Measurements from ENCODE around the gene SPINT2. TPM values are rescaled to one million over a fixed set of nuclear protein-coding genes. Genes with fewer than 3 reads are reported as not detected.
A peak's percentile ranks its signal among the peaks of the same experiment; 100 is the strongest.

The SPINT2 gene
- total and polyA plus RNA-seq, 2 donors (not counting 1 experiment from before 2014, with no cell fraction given), result 50.0 to 70.0 TPM

GRCh38 chr19:38250821-38251563 is 13.4 kb upstream of the SPINT2 start:
- POLR2A ChIA-PET, result no interaction called here

More at GRCh38 chr19:38250821-38251563, 13.4 kb upstream of the SPINT2 start:
- CTCF ChIA-PET, result interaction anchor here (1.4 to 2.8 kb wide), 3 partner anchors 7 to 352 kb away, joined by 3 to 16 read pairs (median 15); partner anchors contain the start of gene SPINT2
- Histone ChIP-seq H3K36me3 (replicated peaks in 1 of 2; ENCODE audit: control extremely low read depth in 1 of 2, control insufficient read depth in 1 of 2, extremely low read depth in 1 of 2, insufficient read depth in 2 of 2, low read length in 1 of 2) (peaks cover 0 to 3% of the 10 kb centered on the region in 2 experiments), H3K4me3 (ENCODE audit: control extremely low read depth in 1 of 5, extremely low read depth in 1 of 5, insufficient read depth in 1 of 5, low read depth in 2 of 5, low read length in 4 of 5) (no peak overlapping the region), H3K9ac (ENCODE audit: low read length) (no peak overlapping the region), H3K79me2 (ENCODE audit: control insufficient read depth, insufficient read depth, low read length) (peaks cover 5% of the 10 kb centered on the region), H2AFZ (ENCODE audit: insufficient read depth, low read depth, low read length, poor library complexity, severe bottlenecking) (peak overlapping the region; percentile 56), H3K4me2 (replicated peaks; ENCODE audit: low read depth, low read length, poor library complexity, severe bottlenecking) (peak overlapping the region; percentile 89), H3K9me3 (ENCODE audit: control extremely low read depth in 1 of 3, control insufficient read depth in 2 of 3, insufficient read depth in 1 of 3, low read length in 2 of 3) (no peaks in the 10 kb centered on the region), H3K4me1 (ENCODE audit: control insufficient read depth in 2 of 2, insufficient read depth in 2 of 2, low read length in 2 of 2) (peaks cover 48 to 51% of the 10 kb centered on the region in 2 donors), H3K27ac (ENCODE audit: low read length in 2 of 2) (no peak overlapping the region), H4K20me1 (ENCODE audit: control insufficient read depth, insufficient read depth, low read length, poor library complexity, severe bottlenecking) (no peaks in the 10 kb centered on the region), H3K27me3 (replicated peaks in 1 of 4; ENCODE audit: control extremely low read depth in 1 of 4, control insufficient read depth in 3 of 4, insufficient read depth in 4 of 4, low read length in 3 of 4) (no peaks in the 10 kb centered on the region)
- H3K9me3 Mint-ChIP-seq (ENCODE audit: insufficient read depth), result no peaks in the 10 kb centered on the region
- peaks cover 53% of the 10 kb centered on the region for H3K4me1 Mint-ChIP-seq
- TF ChIP-seq CTCF (IDR thresholded peaks at IDR 0.05), result no peak
- TF ChIP-seq EZH2 (IDR thresholded peaks at IDR 0.05; ENCODE audit: borderline replicate concordance, insufficient read depth, low read depth, low read length, poor library complexity, severe bottlenecking), result no peak
- H3K27ac Mint-ChIP-seq, result peak overlapping the region; percentile 91
- no peaks in the 10 kb centered on the region for H3K27me3 Mint-ChIP-seq
- H3K4me3 Mint-ChIP-seq, result peak overlapping the region; percentile 69
- WGBS (ENCODE audit: insufficient coverage), result 90% methylated on average over 14 of the region's 18 CpGs
- ATAC-seq (ENCODE audit: low read depth), result no peak
- intact Hi-C loops (cut with micrococcal nuclease), result no loop called here
- DNase-seq, result no peak

Data from B cell (primary cell).